Colon (tissue), 2 donors: ENCODE results near the gene IQCM.
A peak's percentile ranks its signal among the peaks of the same experiment; 100 is the strongest.

Experiments
- FAIRE-seq: peaks from 2 replicates; lab custom pipeline; 2012; peaks lifted over from hg19 to GRCh38; lab: Jason Lieb, UNC
- donor health status: control.
- donor health status: control.

IQCM gene

GRCh38 chr4:149708513-149709130, 107.0 kb downstream of the IQCM start:
- FAIRE-seq, result no peak

- no peak for FAIRE-seq
Measured at GRCh38 chr4:149707862-149708261, 107.8 kb downstream of the IQCM start.

- FAIRE-seq, result no peak
Measured at GRCh38 chr4:149706942-149707341, 108.7 kb downstream of the IQCM start.

GRCh38 chr4:149702414-149703293, 113.0 kb downstream of the IQCM start:
- no peak for FAIRE-seq

- FAIRE-seq, result peak; percentile 58
Measured at GRCh38 chr4:149701435-149702156, 114.0 kb downstream of the IQCM start.

GRCh38 chr4:149700272-149700671, 115.4 kb downstream of the IQCM start:
- no peak for FAIRE-seq

- no peak for FAIRE-seq
Measured at GRCh38 chr4:149699642-149700041, 116.0 kb downstream of the IQCM start.

- no peak for FAIRE-seq
Measured at GRCh38 chr4:149690726-149691125, 124.9 kb downstream of the IQCM start.

GRCh38 chr4:149684516-149684915, 131.1 kb downstream of the IQCM start:
- FAIRE-seq, result no peak

GRCh38 chr4:149676076-149676475, 139.6 kb downstream of the IQCM start:
- no peak for FAIRE-seq

GRCh38 chr4:149645790-149646189, 169.9 kb downstream of the IQCM start:
- FAIRE-seq, result no peak

- no peak for FAIRE-seq
Measured at GRCh38 chr4:149638073-149638472, 177.6 kb downstream of the IQCM start.

GRCh38 chr4:149634368-149634767, 181.3 kb downstream of the IQCM start:
- peak; percentile 79 for FAIRE-seq

- FAIRE-seq, result no peak
Measured at GRCh38 chr4:149631629-149632028, 184.0 kb downstream of the IQCM start.

- FAIRE-seq, result no peak
Measured at GRCh38 chr4:149630064-149630463, 185.6 kb downstream of the IQCM start.

- no peak for FAIRE-seq
Measured at GRCh38 chr4:149605601-149606378, 209.9 kb downstream of the IQCM start.

- no peak for FAIRE-seq
Measured at GRCh38 chr4:149604827-149605226, 210.8 kb downstream of the IQCM start.

- no peak for FAIRE-seq
Measured at GRCh38 chr4:149595500-149595899, 220.1 kb downstream of the IQCM start.

- no peak for FAIRE-seq
Measured at GRCh38 chr4:149589826-149590225, 225.8 kb downstream of the IQCM start.

GRCh38 chr4:149584722-149585121, 230.9 kb downstream of the IQCM start:
- no peak for FAIRE-seq

- FAIRE-seq, result no peak
Measured at GRCh38 chr4:149574971-149575370, 240.7 kb downstream of the IQCM start.

GRCh38 chr4:149572716-149573115, 242.9 kb downstream of the IQCM start:
- no peak for FAIRE-seq
